Measurements from ENCODE around the gene TXNRD2.
A peak's percentile ranks its signal among the peaks of the same experiment; 100 is the strongest.

TXNRD2 gene

GRCh38 chr22:19941365-19942082 lies at the start of gene TXNRD2, which contains the start of gene COMT:
Gene TXNRD2, minus strand, starts transcription at chr22:19941818. Its CDS starts 15 bp downstream, at chr22:19941803.
Gene COMT, plus strand, starts transcription at chr22:19941772. Its CDS starts 20,755 bp downstream, at chr22:19962527.
- peaks cover 3% of the 10 kb centered on the region for H3K9me3 Mint-ChIP-seq
- peak within 1 kb of the TSS; percentile 91 for H3K27ac Mint-ChIP-seq
- H3K27me3 Mint-ChIP-seq (ENCODE audit: low read depth) = no peaks in the 10 kb centered on the region
- peak within 1 kb of the TSS; percentile 94 for H3K4me3 Mint-ChIP-seq
- peaks cover 10% of the 10 kb centered on the region for H3K36me3 Mint-ChIP-seq (ENCODE audit: low read depth)
- peaks cover 29% of the 10 kb centered on the region for H3K4me1 Mint-ChIP-seq (ENCODE audit: low read depth)

DNA sequence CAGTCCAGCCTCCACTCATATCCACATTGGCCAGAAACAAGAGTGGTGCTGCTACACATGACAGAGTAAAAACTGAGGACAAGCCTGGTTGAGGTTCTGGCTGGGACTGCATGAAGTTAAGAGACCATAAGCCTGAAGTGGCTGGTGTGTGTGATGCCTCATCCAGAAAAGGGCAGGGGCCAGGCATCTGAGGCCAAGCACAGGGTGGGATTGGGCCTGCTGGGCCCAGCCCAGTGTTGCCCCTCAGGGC lies 49.7 kb upstream of the TXNRD2 start:
- H3K4me3 Mint-ChIP-seq = no peak overlapping the region
- H3K27me3 Mint-ChIP-seq (ENCODE audit: low read depth) = no peaks in the 10 kb centered on the region
- H3K9me3 Mint-ChIP-seq = no peaks in the 10 kb centered on the region
- H3K27ac Mint-ChIP-seq = no peak overlapping the region
- no peaks in the 10 kb centered on the region for H3K4me1 Mint-ChIP-seq (ENCODE audit: low read depth)
- no peaks in the 10 kb centered on the region for H3K36me3 Mint-ChIP-seq (ENCODE audit: low read depth)

GRCh38 chr22:19990609-19991394 lies 49.2 kb upstream of the TXNRD2 start:
- Mint-ChIP-seq H3K4me3 (no peak overlapping the region), H3K9me3 (no peaks in the 10 kb centered on the region), H3K27me3 (ENCODE audit: low read depth) (no peaks in the 10 kb centered on the region), H3K27ac (no peak overlapping the region), H3K4me1 (ENCODE audit: low read depth) (no peaks in the 10 kb centered on the region), H3K36me3 (ENCODE audit: low read depth) (no peaks in the 10 kb centered on the region)

DNA sequence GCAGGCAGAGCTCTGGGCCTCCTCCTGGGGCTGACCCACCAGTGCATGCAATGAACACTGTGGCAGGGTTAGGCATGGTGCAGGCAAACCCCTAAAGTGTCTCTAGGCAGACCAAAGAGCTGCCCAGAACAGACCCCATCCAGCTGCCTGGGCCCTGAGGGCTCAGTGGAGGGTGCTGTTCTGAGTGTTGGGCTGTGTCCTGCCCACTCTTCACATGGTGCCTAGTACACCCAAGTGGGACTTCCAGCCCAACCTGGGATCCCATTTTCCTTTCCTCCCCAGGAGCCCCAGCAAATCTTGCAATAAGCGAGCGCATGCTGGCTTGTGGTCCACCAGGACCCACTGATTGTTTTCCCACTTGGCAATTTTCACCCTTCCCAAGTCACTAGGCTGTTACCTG lies 48.6 kb upstream of the TXNRD2 start:
- Mint-ChIP-seq H3K9me3 (no peaks in the 10 kb centered on the region), H3K4me1 (ENCODE audit: low read depth) (no peaks in the 10 kb centered on the region), H3K36me3 (ENCODE audit: low read depth) (no peaks in the 10 kb centered on the region), H3K4me3 (no peak overlapping the region), H3K27ac (no peak overlapping the region), H3K27me3 (ENCODE audit: low read depth) (no peaks in the 10 kb centered on the region)

DNA sequence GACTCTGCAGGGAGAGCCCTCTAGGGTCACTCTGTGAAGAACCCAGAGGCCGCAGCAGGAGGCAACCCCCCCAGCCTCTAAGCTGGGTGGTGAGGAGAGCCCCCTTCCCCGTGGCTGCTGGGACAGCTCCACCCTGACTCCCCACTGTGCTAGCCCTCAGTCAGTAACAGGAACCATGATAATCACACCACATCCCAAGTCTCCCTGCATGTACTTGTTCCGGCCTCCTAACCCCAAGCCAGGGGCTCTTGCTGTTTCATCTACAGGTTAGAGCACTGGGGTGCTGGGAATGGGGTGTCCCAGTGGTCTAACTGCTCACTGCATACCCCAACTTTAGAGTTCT lies 48.1 kb upstream of the TXNRD2 start:
- no peaks in the 10 kb centered on the region for H3K9me3 Mint-ChIP-seq
- no peak overlapping the region for H3K4me3 Mint-ChIP-seq
- no peaks in the 10 kb centered on the region for H3K36me3 Mint-ChIP-seq (ENCODE audit: low read depth)
- H3K4me1 Mint-ChIP-seq (ENCODE audit: low read depth) = no peaks in the 10 kb centered on the region
- no peaks in the 10 kb centered on the region for H3K27me3 Mint-ChIP-seq (ENCODE audit: low read depth)
- no peak overlapping the region for H3K27ac Mint-ChIP-seq

GRCh38 chr22:19988965-19989724 lies 47.5 kb upstream of the TXNRD2 start:
- Mint-ChIP-seq H3K4me1 (ENCODE audit: low read depth) (no peaks in the 10 kb centered on the region), H3K27ac (no peak overlapping the region), H3K4me3 (no peak overlapping the region), H3K36me3 (ENCODE audit: low read depth) (no peaks in the 10 kb centered on the region), H3K9me3 (no peaks in the 10 kb centered on the region), H3K27me3 (ENCODE audit: low read depth) (no peaks in the 10 kb centered on the region)

DNA sequence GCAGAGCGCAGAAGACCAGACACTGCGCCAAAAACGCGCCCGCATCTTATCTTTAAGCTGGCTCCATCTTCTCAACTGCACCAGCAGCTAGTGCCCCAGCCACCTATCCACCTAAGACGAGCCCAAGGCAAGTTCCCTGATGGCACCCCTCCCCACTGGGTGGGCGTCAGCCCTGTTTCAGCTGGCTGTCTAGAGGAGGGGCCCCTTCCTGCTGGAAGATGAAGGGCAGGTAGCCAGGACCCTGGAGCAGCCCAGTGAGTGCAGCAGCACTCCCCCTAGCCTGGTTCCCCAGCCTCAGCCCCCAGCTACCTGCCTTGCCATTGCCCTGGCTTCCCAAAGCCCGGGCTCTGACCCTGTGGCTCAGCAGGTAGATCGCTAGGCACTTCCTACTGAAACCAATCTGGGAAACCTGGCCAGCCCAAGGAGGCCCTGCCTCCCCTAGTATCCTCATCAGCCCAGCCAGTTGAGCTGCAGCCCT lies 46.8 kb upstream of the TXNRD2 start:
- H3K27ac Mint-ChIP-seq = no peak overlapping the region
- no peak overlapping the region for H3K4me3 Mint-ChIP-seq
- H3K9me3 Mint-ChIP-seq = no peaks in the 10 kb centered on the region
- H3K27me3 Mint-ChIP-seq (ENCODE audit: low read depth) = no peaks in the 10 kb centered on the region
- H3K4me1 Mint-ChIP-seq (ENCODE audit: low read depth) = no peaks in the 10 kb centered on the region
- no peaks in the 10 kb centered on the region for H3K36me3 Mint-ChIP-seq (ENCODE audit: low read depth)

DNA sequence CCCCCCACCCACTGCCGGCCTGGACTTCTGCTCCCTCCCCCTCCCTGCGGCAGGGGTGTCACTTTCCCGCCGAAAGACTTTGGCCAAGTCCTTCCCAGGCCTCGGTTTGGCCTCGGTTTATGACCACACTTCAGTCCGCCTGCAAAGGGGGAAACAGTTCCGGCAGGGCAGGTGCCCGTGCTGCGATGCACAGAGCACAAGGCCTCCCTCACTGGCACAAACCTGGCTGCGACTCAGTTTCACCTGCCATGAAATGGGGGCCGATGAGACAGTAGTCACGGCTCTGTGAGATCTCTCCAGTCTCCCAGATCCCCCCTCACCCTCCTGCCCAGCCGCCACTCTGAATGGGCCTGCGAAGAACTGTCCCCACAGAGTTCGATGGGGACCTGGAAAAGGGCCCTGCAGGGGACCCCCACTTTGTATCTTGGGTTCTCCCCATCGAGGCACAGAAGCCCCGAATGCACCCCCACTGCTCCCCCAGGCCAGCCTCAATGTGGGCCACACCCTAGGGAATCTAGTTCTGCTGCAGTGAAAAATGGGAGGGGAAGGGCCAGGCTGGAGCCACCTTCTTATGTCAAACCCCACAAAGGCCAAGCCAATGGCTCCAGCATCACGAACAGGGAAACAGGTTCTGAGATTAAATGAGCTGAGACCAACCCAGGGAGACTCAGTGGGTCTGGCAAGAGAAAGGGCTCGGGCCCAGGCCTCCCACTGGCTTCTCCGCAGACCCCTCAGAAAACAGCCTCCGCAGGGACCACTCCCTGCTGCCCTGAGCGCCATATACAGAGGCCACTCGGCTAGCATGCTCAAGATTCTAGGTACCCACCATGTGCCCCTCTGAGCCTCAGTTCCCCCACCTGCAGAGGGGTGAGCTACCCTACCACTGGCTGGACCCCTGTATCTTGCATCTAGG lies 46.0 kb upstream of the TXNRD2 start:
- H3K9me3 Mint-ChIP-seq = no peaks in the 10 kb centered on the region
- no peaks in the 10 kb centered on the region for H3K36me3 Mint-ChIP-seq (ENCODE audit: low read depth)
- H3K4me3 Mint-ChIP-seq = no peak overlapping the region
- H3K27me3 Mint-ChIP-seq (ENCODE audit: low read depth) = no peaks in the 10 kb centered on the region
- H3K4me1 Mint-ChIP-seq (ENCODE audit: low read depth) = no peaks in the 10 kb centered on the region
- H3K27ac Mint-ChIP-seq = no peak overlapping the region

- Mint-ChIP-seq H3K27ac (no peak overlapping the region), H3K36me3 (ENCODE audit: low read depth) (no peaks in the 10 kb centered on the region), H3K4me3 (peak overlapping the region; percentile 21), H3K27me3 (ENCODE audit: low read depth) (no peaks in the 10 kb centered on the region), H3K4me1 (ENCODE audit: low read depth) (no peaks in the 10 kb centered on the region), H3K9me3 (no peaks in the 10 kb centered on the region)
These were observed 45.1 kb upstream of the TXNRD2 start for GRCh38 chr22:19986410-19987341.

DNA sequence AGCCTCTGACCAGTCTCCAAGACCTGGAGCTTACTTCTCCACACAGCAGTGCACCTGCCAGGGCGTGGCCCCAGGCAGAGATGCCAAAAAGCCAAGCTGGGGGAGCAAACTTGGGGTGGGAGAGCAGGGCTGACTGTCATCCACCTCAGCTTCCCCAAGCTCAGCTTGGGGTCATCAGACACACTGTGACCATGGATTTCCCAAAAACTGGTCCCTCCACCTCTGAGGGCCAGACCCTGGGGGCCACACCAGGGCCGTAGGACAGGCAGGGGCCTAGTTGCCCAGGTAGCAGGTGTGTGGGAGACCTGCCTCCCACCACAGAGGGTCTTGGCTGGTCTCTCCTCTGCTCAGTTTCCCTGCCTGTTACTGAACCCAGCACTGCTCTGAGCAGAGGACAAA lies 44.4 kb upstream of the TXNRD2 start:
- Mint-ChIP-seq H3K9me3 (no peaks in the 10 kb centered on the region), H3K36me3 (ENCODE audit: low read depth) (no peaks in the 10 kb centered on the region), H3K27me3 (ENCODE audit: low read depth) (no peaks in the 10 kb centered on the region), H3K27ac (no peak overlapping the region), H3K4me3 (peak overlapping the region; percentile 21), H3K4me1 (ENCODE audit: low read depth) (no peaks in the 10 kb centered on the region)

- no peak overlapping the region for H3K27ac Mint-ChIP-seq
- H3K9me3 Mint-ChIP-seq = no peaks in the 10 kb centered on the region
- H3K36me3 Mint-ChIP-seq (ENCODE audit: low read depth) = no peaks in the 10 kb centered on the region
- H3K4me3 Mint-ChIP-seq = no peak overlapping the region
- no peaks in the 10 kb centered on the region for H3K4me1 Mint-ChIP-seq (ENCODE audit: low read depth)
- no peaks in the 10 kb centered on the region for H3K27me3 Mint-ChIP-seq (ENCODE audit: low read depth)
These were observed 43.5 kb upstream of the TXNRD2 start for GRCh38 chr22:19984851-19985811.

- Mint-ChIP-seq H3K27me3 (ENCODE audit: low read depth) (no peaks in the 10 kb centered on the region), H3K4me3 (no peak overlapping the region)
These were observed 42.7 kb upstream of the TXNRD2 start for GRCh38 chr22:19984201-19984753.

More at GRCh38 chr22:19984201-19984753, 42.7 kb upstream of the TXNRD2 start:
- Mint-ChIP-seq H3K27ac (no peak overlapping the region), H3K36me3 (ENCODE audit: low read depth) (no peaks in the 10 kb centered on the region), H3K4me1 (ENCODE audit: low read depth) (no peaks in the 10 kb centered on the region), H3K9me3 (no peaks in the 10 kb centered on the region)
